ENCODE results near the gene C1orf56.
"Not testable (repeated sequence)": the region's sequence is repeated elsewhere in the genome, so short reads cannot be mapped to it uniquely, and the experiment has no call there.

The C1orf56 gene

DNA sequence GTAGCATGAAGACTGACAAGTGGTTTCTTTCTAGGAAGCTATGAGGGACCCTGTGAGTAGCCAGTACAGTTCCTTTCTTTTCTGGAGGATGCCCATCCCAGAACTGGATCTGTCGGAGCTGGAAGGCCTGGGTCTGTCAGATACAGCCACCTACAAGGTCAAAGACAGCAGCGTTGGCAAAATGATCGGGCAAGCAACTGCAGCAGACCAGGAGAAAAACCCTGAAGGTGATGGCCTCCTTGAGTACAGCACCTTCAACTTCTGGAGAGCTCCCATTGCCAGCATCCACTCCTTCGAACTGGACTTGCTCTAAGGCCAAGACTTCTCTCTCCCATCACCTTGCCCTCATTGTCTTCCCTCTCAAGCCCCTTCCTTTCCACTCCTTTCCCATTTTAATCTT, 19.6 kb downstream of the C1orf56 start:
- no peak overlapping the region for H3K9ac ChIP-seq (ENCODE audit: low read length)
- no peaks in the 10 kb centered on the region for H3K27me3 ChIP-seq (ENCODE audit: control insufficient read depth, insufficient read depth, low read length)
- H3K4me1 ChIP-seq (ENCODE audit: control insufficient read depth, insufficient read depth, low read length): peaks cover 6% of the 10 kb centered on the region; the same call in 1 of the 2 replicates
- H3K9me3 ChIP-seq (ENCODE audit: control insufficient read depth, insufficient read depth, low read depth, low read length): no peaks in the 10 kb centered on the region
- no peak overlapping the region for H3K4me3 ChIP-seq (ENCODE audit: low read depth, low read length)
- H3K27ac ChIP-seq (ENCODE audit: low read depth, low read length): no peak overlapping the region
- H3K36me3 ChIP-seq (ENCODE audit: control insufficient read depth, insufficient read depth, low read length): peaks cover 14% of the 10 kb centered on the region

- Histone ChIP-seq H3K9me3 (ENCODE audit: control insufficient read depth, insufficient read depth, low read depth, low read length) (no peaks in the 10 kb centered on the region), H3K36me3 (ENCODE audit: control insufficient read depth, insufficient read depth, low read length) (peaks cover 14% of the 10 kb centered on the region), H3K27me3 (ENCODE audit: control insufficient read depth, insufficient read depth, low read length) (no peaks in the 10 kb centered on the region), H3K4me3 (ENCODE audit: low read depth, low read length) (no peak overlapping the region), H3K4me1 (ENCODE audit: control insufficient read depth, insufficient read depth, low read length) (peaks cover 3% of the 10 kb centered on the region; the same call in 1 of the 2 replicates), H3K9ac (ENCODE audit: low read length) (no peak overlapping the region), H3K27ac (ENCODE audit: low read depth, low read length) (no peak overlapping the region)
These were observed 21.5 kb downstream of the C1orf56 start for GRCh38 chr1:151069103-151069486.

DNA sequence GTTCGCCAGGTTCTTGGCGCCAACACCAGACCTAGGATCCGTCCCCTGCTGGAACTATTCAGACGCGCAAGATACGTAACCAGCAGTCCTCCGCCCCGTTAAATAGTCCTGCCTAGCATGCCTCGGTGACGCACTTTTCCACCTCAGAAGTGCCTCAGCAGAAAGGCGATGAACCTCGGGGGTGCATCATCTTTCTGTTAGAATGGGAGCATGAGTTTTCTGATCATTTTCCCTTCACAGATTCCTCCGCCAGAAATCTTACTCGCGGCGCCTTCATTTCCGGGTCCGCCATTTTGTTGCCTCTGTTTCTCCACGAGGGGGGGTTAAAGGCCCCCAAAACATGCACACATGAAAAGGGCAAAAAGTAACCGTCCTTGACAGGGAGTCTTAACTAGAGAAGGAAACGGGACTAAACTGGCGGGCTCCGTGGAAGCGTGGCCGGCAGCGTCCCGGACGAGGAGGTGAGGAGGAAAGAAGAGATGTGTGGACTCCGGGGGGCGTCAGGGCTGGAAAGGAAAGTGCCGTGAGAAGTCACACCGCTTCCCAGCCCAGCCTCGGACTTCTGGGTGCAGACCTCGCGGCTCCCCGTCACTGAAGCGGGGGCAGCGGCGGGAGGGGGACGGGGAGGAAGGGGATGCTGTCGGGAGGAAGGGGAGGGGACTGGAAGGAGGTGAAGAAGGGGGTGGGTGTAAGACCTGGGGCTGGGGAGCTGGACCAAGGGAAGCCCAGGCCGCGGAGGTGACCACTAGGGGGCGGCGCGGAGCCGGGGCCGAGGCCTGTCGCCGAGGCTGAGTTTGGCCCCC, 23.1 kb downstream of the C1orf56 start, which contains the start of gene GABPB2:
TSS of gene GABPB2 (plus strand) at position 288 of the 803 bp plus-strand sequence. CDS start 17,429 bp downstream, outside the sequence.
- Histone ChIP-seq H3K4me3 (ENCODE audit: low read depth, low read length) (peak within 1 kb of the TSS; percentile 79), H3K9me3 (ENCODE audit: control insufficient read depth, insufficient read depth, low read depth, low read length) (no peaks in the 10 kb centered on the region), H3K9ac (ENCODE audit: low read length) (peak within 1 kb of the TSS; percentile 91), H3K27ac (ENCODE audit: low read depth, low read length) (peak within 1 kb of the TSS; percentile 88), H3K27me3 (ENCODE audit: control insufficient read depth, insufficient read depth, low read length) (no peaks in the 10 kb centered on the region), H3K4me1 (ENCODE audit: control insufficient read depth, insufficient read depth, low read length) (no peaks in the 10 kb centered on the region), H3K36me3 (ENCODE audit: control insufficient read depth, insufficient read depth, low read length) (peaks cover 14% of the 10 kb centered on the region)

- Histone ChIP-seq H3K9ac (ENCODE audit: low read length) (no peak overlapping the region), H3K27ac (ENCODE audit: low read depth, low read length) (no peak overlapping the region), H3K36me3 (ENCODE audit: control insufficient read depth, insufficient read depth, low read length) (peaks cover 5% of the 10 kb centered on the region), H3K27me3 (ENCODE audit: control insufficient read depth, insufficient read depth, low read length) (no peaks in the 10 kb centered on the region), H3K4me3 (ENCODE audit: low read depth, low read length) (no peak overlapping the region), H3K4me1 (ENCODE audit: control insufficient read depth, insufficient read depth, low read length) (no peaks in the 10 kb centered on the region), H3K9me3 (ENCODE audit: control insufficient read depth, insufficient read depth, low read depth, low read length) (no peaks in the 10 kb centered on the region)
These were observed 24.7 kb downstream of the C1orf56 start for GRCh38 chr1:151072224-151072623.

DNA sequence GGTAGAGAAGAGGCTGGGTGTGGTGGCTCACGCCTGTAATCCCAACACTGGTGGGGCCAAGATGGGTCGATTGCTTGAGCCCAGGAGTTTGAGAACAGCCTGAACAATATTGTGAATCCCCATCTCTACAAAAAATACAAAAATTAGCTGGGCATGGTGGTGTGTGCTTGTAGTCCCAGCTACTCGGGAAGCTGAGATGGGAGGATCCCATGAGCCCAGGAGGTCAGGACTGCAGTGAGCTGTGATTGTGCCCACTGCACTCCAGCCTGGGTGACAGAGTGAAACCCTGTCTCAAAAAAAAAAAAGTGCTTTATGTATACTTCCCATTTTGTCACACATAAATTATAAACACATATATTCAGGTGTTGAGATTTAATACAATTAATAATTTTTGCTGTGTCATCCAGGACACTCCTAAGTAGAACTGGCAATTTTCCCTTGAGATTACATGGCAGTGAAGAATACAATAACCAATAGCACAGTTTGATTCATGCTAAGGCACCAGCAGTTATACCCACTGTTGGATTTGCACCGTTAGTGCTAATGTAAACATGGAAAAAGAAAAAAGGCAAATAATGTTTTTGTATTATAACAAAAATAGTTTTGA, 38.5 kb downstream of the C1orf56 start:
- H3K27ac ChIP-seq (ENCODE audit: low read depth, low read length): no peak overlapping the region
- no peaks in the 10 kb centered on the region for H3K9me3 ChIP-seq (ENCODE audit: control insufficient read depth, insufficient read depth, low read depth, low read length)
- no peaks in the 10 kb centered on the region for H3K36me3 ChIP-seq (ENCODE audit: control insufficient read depth, insufficient read depth, low read length)
- H3K4me3 ChIP-seq (ENCODE audit: low read depth, low read length): no peak overlapping the region
- H3K9ac ChIP-seq (ENCODE audit: low read length): no peak overlapping the region
- no peaks in the 10 kb centered on the region for H3K27me3 ChIP-seq (ENCODE audit: control insufficient read depth, insufficient read depth, low read length)
- H3K4me1 ChIP-seq (ENCODE audit: control insufficient read depth, insufficient read depth, low read length): 0 out of 2 replicates have a peak, but pooled peaks cover 3% of the 10 kb centered on the region

DNA sequence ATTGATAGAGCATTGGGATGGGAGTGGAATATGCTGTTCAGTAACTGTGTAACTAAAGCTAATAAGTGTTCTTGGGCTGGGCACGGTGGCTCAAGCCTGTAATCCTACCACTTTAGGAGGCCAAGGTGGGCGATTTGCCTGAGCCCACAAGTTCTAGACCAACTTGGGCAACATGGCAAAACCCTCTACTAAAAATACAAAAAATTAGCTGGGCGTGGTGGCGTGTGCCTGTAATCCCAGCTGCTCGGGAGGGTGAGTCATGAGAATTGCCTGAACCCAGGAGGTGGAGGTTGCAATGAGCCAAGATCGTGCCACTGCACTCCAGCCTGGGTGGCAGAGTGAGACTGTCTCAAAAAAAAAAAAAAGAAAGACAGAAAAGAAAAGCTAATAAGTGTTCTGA, 49.9 kb downstream of the C1orf56 start:
- H3K4me1 ChIP-seq (ENCODE audit: control insufficient read depth, insufficient read depth, low read length); H3K27ac ChIP-seq (ENCODE audit: low read depth, low read length): not testable (repeated sequence)

GRCh38 chr1:151098126-151098525, 50.6 kb downstream of the C1orf56 start:
- no peaks in the 10 kb centered on the region for H3K27me3 ChIP-seq (ENCODE audit: control insufficient read depth, insufficient read depth, low read length)
- H3K4me1 ChIP-seq (ENCODE audit: control insufficient read depth, insufficient read depth, low read length): no peaks in the 10 kb centered on the region
- no peaks in the 10 kb centered on the region for H3K36me3 ChIP-seq (ENCODE audit: control insufficient read depth, insufficient read depth, low read length)
- H3K9ac ChIP-seq (ENCODE audit: low read length): no peak overlapping the region
- no peak overlapping the region for H3K27ac ChIP-seq (ENCODE audit: low read depth, low read length)
- no peaks in the 10 kb centered on the region for H3K9me3 ChIP-seq (ENCODE audit: control insufficient read depth, insufficient read depth, low read depth, low read length)
- no peak overlapping the region for H3K4me3 ChIP-seq (ENCODE audit: low read depth, low read length)

More for the DNA sequence above, 49.9 kb downstream of the C1orf56 start:
- not testable (repeated sequence) for H3K9me3 ChIP-seq (ENCODE audit: control insufficient read depth, insufficient read depth, low read depth, low read length); H3K9ac ChIP-seq (ENCODE audit: low read length); H3K4me3 ChIP-seq (ENCODE audit: low read depth, low read length); H3K36me3 ChIP-seq (ENCODE audit: control insufficient read depth, insufficient read depth, low read length); H3K27me3 ChIP-seq (ENCODE audit: control insufficient read depth, insufficient read depth, low read length)

All from HUES6 (cell line).